Stimulated activated CD8-positive, alpha-beta memory T cell treated with anti-CD3 and anti-CD28 coated beads, Interleukin-4, amount 100 ng/mL, for 24 hours (primary cell): ENCODE results near the gene DCBLD1.
A peak's percentile ranks its signal among the peaks of the same experiment; 100 is the strongest.
"Not testable (repeated sequence)": the region's sequence is repeated elsewhere in the genome, so short reads cannot be mapped to it uniquely, and the experiment has no call there.

Source experiments
- DNase-seq: peaks from one replicate; pipeline ENCODE4 v3.0.0-alpha.2; 2020; ENCODE audit warnings: low read depth

DCBLD1 gene

GRCh38 chr6:117482240-117483003 lies at the start of gene DCBLD1:
TSS of gene DCBLD1 (plus strand) at chr6:117482674. CDS start at chr6:117482782, 108 bp downstream.
- peak; percentile 43 for DNase-seq

DNA sequence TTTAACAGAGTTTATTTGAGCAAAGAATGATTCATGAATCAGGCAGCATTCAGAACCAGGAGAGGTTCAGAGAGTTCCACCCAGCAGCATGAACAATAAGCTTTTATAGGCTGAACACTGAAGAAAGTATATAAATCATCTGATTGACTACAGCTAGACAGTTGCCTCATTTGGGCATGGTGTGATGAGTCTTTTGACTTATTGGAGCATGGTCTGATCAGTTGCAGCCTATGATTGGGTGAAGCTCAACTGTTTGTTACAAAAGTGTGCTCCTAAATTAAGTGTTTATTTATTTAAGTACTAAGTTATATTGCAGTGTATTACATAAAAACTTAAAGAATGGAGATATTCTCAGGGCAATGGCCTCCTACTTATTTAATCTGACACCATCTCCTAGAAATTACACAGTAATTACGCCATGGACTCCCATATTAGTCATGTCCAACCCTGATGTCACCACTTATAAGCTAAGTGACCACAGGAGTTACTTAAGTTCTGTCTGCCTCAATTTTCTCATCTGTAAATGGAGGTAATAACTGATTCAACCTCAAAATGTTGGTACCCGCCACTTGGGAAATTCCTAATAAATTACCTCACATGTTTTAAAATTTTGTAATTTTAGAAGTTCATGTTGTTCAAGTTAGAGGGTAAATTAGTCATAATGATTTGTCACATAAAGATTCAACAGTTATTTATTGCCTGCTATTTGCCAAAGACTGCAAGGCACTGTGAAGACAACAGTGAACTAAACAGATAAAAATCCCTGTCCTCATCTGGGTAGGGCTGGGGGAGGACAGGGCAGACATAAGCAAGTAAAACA lies 41.6 kb upstream of the DCBLD1 start:
- DNase-seq: no peak

- DNase-seq: no peak
These were observed 40.6 kb upstream of the DCBLD1 start for GRCh38 chr6:117441824-117442264.

GRCh38 chr6:117442313-117442712 lies 40.2 kb upstream of the DCBLD1 start:
- DNase-seq: not testable (repeated sequence)

DNA sequence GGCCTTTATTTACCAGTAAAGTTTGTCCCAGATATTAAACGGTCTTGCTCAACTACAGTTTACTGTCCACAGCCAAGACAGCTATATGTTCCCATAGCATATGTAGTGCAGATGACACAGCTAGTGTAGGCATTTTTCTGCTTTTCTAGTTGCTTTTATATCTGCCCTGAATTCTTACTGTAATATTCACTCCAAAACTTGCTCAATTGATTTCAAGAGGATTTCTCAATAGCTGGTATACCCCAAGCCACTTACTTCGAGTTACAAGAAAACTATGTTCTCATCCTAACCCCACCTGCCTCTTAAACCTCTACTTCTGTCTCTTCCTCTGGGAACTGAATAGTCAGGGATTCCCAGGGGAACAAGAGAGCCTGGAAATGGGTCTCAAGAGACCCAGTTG lies 37.9 kb upstream of the DCBLD1 start:
- no peak for DNase-seq

GRCh38 chr6:117446861-117447260 lies 35.6 kb upstream of the DCBLD1 start:
- no peak for DNase-seq

DNA sequence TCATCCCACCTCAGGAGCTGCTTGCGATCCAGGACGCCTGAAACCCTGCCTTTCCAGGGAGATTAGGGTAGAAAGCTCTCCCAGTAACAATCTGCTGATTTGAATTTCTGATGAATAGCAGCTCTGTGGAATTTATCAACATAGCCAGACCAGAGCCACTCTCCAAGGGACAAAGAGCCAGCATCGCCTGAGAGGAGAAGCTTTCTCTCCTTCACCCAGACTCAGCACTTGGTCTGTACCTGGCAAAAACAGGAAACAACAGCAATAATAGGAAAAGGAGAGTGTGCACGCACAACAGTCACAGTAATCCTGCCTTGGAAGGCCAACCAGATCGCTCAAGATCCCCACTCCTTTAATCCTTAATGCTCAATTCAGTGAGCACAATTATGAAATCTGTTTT lies 34.5 kb upstream of the DCBLD1 start:
- no peak for DNase-seq

GRCh38 chr6:117448732-117449485 lies 33.6 kb upstream of the DCBLD1 start:
- no peak for DNase-seq

DNA sequence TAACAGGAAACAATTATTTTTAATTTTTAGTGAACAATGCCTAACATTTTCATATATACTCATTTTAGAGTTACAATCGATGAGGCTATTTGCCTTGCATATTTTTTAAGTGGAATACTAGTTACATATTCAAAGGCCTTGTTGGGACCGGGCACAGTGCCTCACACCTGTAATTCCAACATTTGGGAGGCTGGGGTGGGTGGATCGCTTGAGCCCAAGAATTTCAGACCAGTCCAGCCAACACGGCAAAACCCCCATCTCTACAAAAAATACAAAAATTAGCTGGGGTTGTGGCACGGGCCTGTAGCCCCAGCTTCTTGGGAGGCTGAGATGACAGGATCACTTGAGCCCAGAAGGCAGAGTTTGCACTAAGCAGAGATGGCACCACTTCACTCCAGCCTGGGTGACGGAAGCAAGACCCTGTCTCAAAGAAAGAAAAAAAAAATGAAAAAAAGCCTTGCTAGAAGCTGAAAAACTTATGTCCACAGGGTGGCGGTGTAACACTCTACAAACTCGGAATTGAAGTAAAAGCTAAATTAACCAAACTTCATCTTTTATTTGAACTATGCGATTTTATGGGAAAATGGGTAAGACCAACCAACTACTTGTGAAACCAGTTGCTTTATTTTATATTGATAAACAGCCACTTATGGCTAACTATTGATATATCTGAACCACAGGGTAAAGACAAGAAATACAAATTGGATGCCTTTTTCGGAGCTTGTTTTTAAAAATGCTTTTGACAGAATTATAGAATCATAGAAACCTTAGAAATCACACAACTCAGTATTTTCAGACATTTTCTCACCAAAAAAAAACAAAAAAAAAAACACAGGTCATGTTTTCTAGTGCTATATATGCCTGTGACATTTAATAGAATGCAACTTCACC lies 32.7 kb upstream of the DCBLD1 start:
- peak; percentile 28 for DNase-seq

- no peak for DNase-seq
These were observed 30.8 kb upstream of the DCBLD1 start for GRCh38 chr6:117451671-117452070.

DNA sequence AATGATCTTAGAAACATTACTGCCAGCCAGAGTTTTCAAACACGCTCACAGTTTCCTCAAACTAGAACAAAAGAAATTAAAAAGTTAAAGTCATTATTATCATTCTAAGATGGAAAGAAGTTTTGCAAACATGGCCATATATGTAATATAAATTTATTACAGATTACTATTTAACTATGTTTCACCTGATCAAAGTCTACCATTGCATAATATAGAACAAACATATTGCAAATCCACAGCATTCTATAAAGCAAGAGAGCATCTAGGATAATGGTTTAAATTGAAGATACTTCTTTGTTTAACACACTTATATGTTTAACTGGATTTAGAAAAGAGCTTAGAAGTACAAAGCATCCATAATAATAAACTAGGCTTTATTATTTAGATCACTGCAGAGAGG lies 26.2 kb upstream of the DCBLD1 start:
- DNase-seq: no peak

DNA sequence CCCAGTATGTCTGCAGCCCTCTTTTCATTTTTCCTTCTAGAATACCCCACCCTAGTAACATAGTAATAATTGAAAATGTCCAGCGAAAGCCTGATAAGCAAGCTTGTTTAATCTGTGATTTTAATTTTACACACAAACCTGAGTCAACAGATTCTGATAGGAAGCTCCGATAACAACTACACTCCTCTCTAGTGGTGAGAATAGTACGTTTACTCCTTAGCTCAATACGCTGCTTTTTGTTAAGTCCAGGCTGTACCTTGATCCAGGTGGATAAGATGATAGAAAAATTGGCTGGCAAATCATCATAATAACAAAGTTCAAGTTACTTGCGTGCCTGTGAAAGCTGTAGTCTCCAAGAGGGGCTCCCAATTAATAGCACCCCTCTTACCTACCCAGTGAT lies 25.5 kb upstream of the DCBLD1 start:
- no peak for DNase-seq

- DNase-seq: no peak
These were observed 23.1 kb upstream of the DCBLD1 start for GRCh38 chr6:117459204-117459944.

DNA sequence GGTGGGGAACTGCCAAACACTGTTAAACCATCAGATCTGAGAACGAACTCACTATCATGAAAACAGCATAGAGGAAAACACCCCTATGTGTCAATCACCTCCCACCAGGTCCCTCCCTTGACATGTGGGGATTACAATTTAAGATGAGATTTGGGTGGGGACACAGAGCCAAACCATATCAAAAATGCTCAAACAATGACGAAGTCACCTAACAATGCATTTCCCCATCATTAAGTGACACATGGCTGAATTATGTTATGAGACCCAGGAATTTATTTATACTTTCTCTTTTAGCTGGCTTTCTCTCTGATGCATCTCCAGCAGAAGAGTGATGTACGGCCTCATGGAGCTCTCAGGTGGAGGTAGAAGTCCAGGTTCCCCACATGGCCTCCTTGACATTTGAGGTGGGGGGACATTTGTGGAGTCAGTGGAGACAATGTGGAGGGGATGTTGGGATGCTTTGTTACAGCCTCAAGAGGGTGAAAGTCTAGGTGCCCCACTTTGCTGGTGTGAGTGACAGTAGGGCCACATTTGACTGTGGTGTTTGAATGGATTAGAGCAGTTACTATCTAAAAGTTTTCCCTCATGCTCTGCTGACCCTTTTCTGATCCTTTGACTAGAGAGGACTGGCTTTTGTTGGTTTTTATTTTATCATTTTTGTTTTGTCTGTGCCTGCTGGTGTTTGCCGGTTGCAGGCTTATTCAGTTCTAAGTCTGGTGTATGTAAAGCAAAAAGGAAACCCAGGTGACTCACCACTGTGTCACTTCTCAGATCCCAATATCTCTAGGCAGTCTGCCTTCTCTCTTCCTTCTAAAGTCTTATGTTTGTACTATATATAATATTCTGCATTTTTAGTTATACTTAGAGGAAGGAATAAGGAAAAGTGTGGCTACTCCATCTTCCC lies 18.5 kb upstream of the DCBLD1 start:
- DNase-seq: no peak

GRCh38 chr6:117464700-117465099 lies 17.8 kb upstream of the DCBLD1 start:
- DNase-seq: no peak

DNA sequence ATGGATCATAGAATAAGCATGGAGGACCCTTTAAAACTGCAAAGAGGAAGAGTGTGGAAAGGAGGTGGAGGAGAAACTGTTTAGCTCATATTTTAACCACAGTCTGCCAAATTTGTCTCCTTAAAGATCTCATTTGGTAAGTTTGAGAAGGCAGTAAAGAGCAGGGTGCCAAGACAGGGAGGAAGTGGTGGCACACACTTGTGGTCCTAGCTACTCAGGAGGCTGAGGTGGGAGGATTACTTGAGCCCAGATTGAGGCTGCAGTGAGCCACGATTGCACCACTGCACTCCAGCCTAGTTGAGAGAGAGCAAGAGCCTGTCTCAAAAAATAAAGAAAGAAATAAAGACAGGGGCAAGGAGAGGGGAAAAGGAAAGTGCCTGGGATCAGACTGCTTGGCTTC lies 16.8 kb upstream of the DCBLD1 start:
- no peak for DNase-seq

GRCh38 chr6:117467876-117468275 lies 14.6 kb upstream of the DCBLD1 start:
- no peak for DNase-seq

DNA sequence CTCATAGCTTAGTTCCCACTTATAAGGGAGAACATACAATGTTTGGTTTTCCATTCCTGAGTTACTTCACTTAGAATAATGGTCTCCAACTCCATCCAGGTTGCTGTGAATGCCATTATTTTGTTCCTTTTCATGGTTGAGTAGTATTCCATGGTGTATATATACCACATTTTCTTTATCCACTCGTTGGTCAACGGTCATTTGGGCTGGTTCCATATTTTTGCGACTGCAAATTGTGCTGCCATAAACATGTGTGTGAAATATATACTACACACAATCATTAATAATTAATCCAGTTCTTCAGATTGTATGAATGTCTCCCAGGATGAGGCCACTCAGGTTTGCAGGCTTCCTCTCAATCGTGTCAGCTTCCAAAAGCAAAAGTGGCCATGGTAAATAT lies 13.9 kb upstream of the DCBLD1 start:
- DNase-seq: not testable (repeated sequence)

DNA sequence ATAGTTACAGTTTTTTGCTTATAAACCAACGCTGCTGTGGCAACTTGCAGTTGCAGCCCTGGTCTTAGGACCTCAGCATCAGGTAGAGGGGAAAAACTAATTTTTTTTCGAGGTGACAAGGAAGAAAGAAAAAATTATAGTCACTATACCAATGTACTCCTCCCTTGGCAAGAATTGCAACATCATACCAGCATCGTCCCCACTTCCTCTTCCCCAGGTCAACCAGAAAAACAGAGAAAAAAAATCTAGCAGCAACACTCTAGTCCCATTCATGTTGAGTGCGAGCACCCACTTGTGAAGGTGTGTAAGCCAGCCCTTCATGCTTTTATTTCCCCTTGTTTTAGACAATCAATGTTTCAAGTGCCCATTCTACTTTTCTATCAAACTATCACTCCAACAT lies 13.1 kb upstream of the DCBLD1 start:
- no peak for DNase-seq

DNA sequence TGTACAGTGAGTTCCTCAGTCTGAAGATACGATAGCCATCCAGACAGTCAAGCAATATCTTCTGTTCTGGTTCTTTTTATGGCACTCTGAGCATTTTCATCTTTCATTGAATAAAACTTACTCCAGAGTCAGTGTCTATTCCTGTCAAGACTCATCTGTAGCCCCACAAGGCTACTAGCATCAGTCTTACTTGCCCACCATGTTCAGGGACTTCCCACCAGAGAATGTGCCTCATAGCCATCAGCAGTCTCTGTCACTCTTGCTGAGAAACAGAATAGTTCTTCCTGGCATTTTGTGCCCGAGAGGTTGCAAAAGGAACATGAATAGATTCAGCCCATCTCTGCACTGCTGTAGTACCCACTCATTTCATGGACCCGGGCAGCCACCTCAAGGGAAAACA lies 12.7 kb upstream of the DCBLD1 start:
- no peak for DNase-seq
